Smooth muscle cell (in vitro differentiated cells): ENCODE results near the gene ARHGEF40. TPM values are rescaled to one million over a fixed set of nuclear protein-coding genes. Genes with fewer than 3 reads are reported as not detected.

Source experiments
- DNase-seq: peaks from one replicate; lab custom pipeline; 2025; ENCODE audit not compliant: unreplicated experiment; lab: John Stamatoyannopoulos, UW
- H2AFZ ChIP-seq: fragments of 200-600 bp; sonication (generic); 2 replicates; pipeline ENCODE4 v1.6.0; 2016; ENCODE audit warnings: antibody characterized with exemption, low read depth, mild to moderate bottlenecking
- H3F3A ChIP-seq: fragments of 200-600 bp; sonication (generic); 2 replicates; pipeline ENCODE4 v1.6.0; 2017; ENCODE audit warnings: antibody characterized with exemption, low read depth
- H3K27ac ChIP-seq: fragments of 200-600 bp; sonication (generic); 2 replicates; pipeline ENCODE4 v1.5.1; 2016; ENCODE audit warnings: low read depth, mild to moderate bottlenecking
- H3K27me3 ChIP-seq: fragments of 200-600 bp; sonication (generic); 2 replicates; pipeline ENCODE4 v1.6.1; 2016; ENCODE audit warnings: low read depth, mild to moderate bottlenecking
- H3K36me3 ChIP-seq: fragments of 200-600 bp; sonication (generic); 2 replicates; pipeline ENCODE4 v1.5.1; 2016; ENCODE audit warnings: low read depth
- H3K4me1 ChIP-seq: fragments of 200-600 bp; sonication (generic); 2 replicates; pipeline ENCODE4 v1.5.1; 2016; ENCODE audit warnings: low read depth
- H3K4me2 ChIP-seq: fragments of 200-600 bp; sonication (generic); 2 replicates; pipeline ENCODE4 v1.6.0; 2016; ENCODE audit warnings: mild to moderate bottlenecking
- H3K4me3 ChIP-seq: fragments of 200-600 bp; sonication (generic); 2 replicates; pipeline ENCODE4 v1.5.1; 2016; ENCODE audit warnings: mild to moderate bottlenecking
- H3K79me2 ChIP-seq: fragments of 200-600 bp; sonication (generic); 2 replicates; pipeline ENCODE4 v1.6.0; 2016; ENCODE audit warnings: low read depth, mild to moderate bottlenecking
- H3K9ac ChIP-seq: fragments of 200-600 bp; sonication (generic); 2 replicates; pipeline ENCODE4 v1.6.0; 2016; ENCODE audit warnings: low read depth
- H3K9me3 ChIP-seq: fragments of 200-600 bp; sonication (generic); replicated peaks from 2 replicates; pipeline ENCODE4 v1.5.1; 2016; ENCODE audit warnings: low read depth
- H4K20me1 ChIP-seq: fragments of 200-600 bp; sonication (generic); 2 replicates; pipeline ENCODE4 v1.6.0; 2016; ENCODE audit warnings: low read depth
- WGBS: methylation state at CpG from one replicate; pipeline ENCODE4 v1.1.7; 2016; ENCODE audit warnings: low lambda C conversion rate; 5-methylcytosine and 5-hydroxymethylcytosine counted together
- polyA plus RNA-seq: library from polyadenylated mRNA; unstranded; fragments of >200 nt; fragmentation: Nextera tagmentation; extraction: Ambion mirVana; gene quantifications from 2 replicates; pipeline ENCODE4 v1.2.1, GENCODE V29; 2016
- total RNA-seq: library from RNA; depleted of rRNA; stranded (reverse); fragments of >200 nt; gene quantifications from 2 replicates; pipeline ENCODE4 v1.2.3, GENCODE V29; 2014
- TF ChIP-seq, protein P1 (sequence below): fragments of 200-600 bp; sonication (generic); IDR thresholded peaks from 2 replicates; pipeline ENCODE4 v1.5.1; 2017; ENCODE audit warnings: borderline replicate concordance, mild to moderate bottlenecking, antibody characterized with exemption; ENCODE audit not compliant: insufficient read depth, poor library complexity, severe bottlenecking

ARHGEF40 gene
- total and polyA plus RNA-seq, 2 experiments from 2014 or later: 67.8 to 74.4 TPM

DNA sequence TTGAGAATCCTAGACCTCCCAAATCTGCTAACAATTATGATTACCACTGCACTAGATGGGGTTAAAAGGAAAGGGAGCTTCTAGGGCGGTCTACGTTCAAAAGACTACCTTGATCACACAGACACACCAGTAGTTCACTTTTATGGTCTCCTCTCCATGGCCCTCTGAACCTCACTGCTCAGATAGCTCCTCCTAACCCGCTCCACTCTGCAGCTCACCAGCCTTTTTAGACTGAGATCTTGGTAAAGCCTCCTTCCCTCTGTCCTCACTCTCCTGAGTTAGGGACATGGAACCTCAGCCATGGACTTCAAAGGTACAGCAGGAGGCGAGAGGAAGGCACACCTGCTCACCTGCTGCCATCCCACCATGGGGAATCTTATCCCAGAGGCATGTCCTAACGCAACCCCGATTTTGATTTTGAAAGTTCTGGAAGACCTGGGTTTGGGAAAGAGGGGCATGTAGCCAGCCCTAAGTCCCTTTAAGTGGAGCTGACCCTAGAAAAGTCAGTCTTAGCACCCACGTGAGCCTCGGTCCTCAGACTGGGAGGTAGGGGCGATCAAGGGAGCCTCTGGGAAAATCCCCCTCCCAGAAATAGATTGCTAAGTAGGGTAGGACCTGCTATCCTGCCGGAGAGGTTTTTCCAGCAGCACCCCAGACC, 27.0 kb downstream of the ARHGEF40 start:
- no peak for DNase-seq
- peak overlapping the region; percentile 49 for H3K4me3 ChIP-seq
- H3K27me3 ChIP-seq: no peaks in the 10 kb centered on the region
- TF ChIP-seq, protein P1, sequence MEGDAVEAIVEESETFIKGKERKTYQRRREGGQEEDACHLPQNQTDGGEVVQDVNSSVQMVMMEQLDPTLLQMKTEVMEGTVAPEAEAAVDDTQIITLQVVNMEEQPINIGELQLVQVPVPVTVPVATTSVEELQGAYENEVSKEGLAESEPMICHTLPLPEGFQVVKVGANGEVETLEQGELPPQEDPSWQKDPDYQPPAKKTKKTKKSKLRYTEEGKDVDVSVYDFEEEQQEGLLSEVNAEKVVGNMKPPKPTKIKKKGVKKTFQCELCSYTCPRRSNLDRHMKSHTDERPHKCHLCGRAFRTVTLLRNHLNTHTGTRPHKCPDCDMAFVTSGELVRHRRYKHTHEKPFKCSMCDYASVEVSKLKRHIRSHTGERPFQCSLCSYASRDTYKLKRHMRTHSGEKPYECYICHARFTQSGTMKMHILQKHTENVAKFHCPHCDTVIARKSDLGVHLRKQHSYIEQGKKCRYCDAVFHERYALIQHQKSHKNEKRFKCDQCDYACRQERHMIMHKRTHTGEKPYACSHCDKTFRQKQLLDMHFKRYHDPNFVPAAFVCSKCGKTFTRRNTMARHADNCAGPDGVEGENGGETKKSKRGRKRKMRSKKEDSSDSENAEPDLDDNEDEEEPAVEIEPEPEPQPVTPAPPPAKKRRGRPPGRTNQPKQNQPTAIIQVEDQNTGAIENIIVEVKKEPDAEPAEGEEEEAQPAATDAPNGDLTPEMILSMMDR: no peak
- H3K79me2 ChIP-seq: no peaks in the 10 kb centered on the region
- no peaks in the 10 kb centered on the region for H3K9me3 ChIP-seq
- peak overlapping the region; percentile 80 for H3K4me2 ChIP-seq
- WGBS: 46% methylated on average over 10 of the region's 10 CpGs
- H3K36me3 ChIP-seq: no peaks in the 10 kb centered on the region
- H2AFZ ChIP-seq: no peak overlapping the region
- peaks cover 56% of the 10 kb centered on the region for H3K4me1 ChIP-seq
- peak overlapping the region; percentile 68 for H3K27ac ChIP-seq
- peak overlapping the region; percentile 11 for H3K9ac ChIP-seq
- peaks cover 37% of the 10 kb centered on the region for H3F3A ChIP-seq
- peaks cover 26% of the 10 kb centered on the region for H4K20me1 ChIP-seq

DNA sequence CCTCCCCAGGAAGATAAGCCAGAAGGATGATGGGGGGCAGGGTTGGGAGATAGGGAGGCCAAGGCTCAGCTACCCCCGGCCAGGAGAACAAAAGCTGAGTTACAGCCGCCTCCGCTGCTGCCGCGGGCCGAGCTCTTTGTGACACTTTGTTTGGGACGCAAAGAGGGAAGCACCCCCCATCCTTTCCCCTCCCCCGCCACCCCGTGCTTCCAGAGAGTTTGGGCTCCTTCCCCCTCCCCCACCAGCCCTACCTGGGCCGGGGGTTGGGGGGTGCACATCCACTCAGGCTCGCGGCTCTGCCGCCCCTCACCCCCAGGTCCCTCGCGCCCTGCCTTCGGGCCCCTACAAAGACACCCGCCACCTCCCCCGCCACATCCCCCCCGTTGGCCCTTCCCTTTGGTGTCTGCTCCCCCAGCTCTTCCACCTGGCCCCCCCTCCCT, 27.6 kb downstream of the ARHGEF40 start:
- H3K4me2 ChIP-seq: peak overlapping the region; percentile 80
- TF ChIP-seq, protein P1: no peak
- peaks cover 26% of the 10 kb centered on the region for H4K20me1 ChIP-seq
- peaks cover 60% of the 10 kb centered on the region for H3K4me1 ChIP-seq
- H3K9me3 ChIP-seq: no peaks in the 10 kb centered on the region
- H3K4me3 ChIP-seq: peak overlapping the region; percentile 49
- peak overlapping the region; percentile 68 for H3K27ac ChIP-seq
- no peak overlapping the region for H2AFZ ChIP-seq
- H3K9ac ChIP-seq: no peak overlapping the region
- H3K36me3 ChIP-seq: no peaks in the 10 kb centered on the region
- no peaks in the 10 kb centered on the region for H3K79me2 ChIP-seq
- H3F3A ChIP-seq: peaks cover 37% of the 10 kb centered on the region
- H3K27me3 ChIP-seq: no peaks in the 10 kb centered on the region
- 4% methylated on average over 7 of the region's 19 CpGs for WGBS
- DNase-seq: no peak

DNA sequence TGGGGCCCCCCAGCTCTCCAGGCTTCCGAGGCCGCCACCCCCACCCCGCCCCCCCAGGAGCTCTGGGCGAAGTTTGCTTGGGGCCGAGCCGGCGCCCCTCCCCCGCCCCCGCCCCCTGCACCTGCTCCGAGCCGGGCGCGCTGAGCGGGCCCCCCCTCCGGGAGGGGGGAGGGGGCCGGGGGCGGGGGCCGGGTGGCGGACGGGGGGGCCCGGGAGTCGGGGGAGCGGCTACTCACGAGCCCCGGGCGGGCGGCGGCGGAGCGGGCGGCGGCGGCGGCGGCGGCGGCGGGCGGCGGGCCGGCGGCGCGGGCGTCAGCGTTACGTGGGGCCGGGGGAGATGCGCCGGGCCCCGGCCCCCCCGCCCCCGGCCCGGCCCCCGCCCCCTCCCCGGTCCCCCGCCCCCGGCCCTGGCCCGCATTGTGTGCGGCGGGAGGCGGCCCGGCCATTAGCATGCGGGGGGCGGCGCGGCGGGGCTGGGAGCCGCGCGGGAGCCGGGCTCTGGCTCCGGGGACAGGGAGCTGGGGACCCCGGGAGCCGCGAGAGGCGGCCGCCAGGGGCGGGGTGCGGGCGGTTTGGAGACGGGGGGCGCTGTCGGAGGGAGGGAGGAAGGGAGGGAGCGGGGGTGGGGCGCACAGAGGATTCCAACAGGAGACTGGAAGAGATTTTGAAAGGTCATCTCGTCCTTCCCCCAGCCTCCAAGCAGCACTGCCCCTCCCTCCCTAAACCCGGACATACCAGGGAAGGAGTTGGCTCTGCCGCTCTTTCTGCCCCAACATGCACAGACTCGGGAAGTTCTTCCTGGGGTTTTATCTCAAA, 28.2 kb downstream of the ARHGEF40 start, which contains the start of gene ZNF219:
Gene ZNF219 (minus strand): TSS at position 580 of the 816 bp plus-strand sequence. CDS start 5,064 bp downstream, outside the sequence.
- H3K79me2 ChIP-seq: no peaks in the 10 kb centered on the region

More for the DNA sequence above, 28.2 kb downstream of the ARHGEF40 start, which contains the start of gene ZNF219:
- H3K27me3 ChIP-seq: no peaks in the 10 kb centered on the region
- TF ChIP-seq, protein P1: no peak
- peaks cover 23% of the 10 kb centered on the region for H4K20me1 ChIP-seq
- H3K4me2 ChIP-seq: peak within 1 kb of the TSS; percentile 96
- H3K4me3 ChIP-seq: peak within 1 kb of the TSS; percentile 70
- H3K9ac ChIP-seq: peak within 1 kb of the TSS; percentile 50
- H3F3A ChIP-seq: peaks cover 37% of the 10 kb centered on the region
- no peaks in the 10 kb centered on the region for H3K36me3 ChIP-seq
- no peaks in the 10 kb centered on the region for H3K9me3 ChIP-seq
- H2AFZ ChIP-seq: peak within 1 kb of the TSS; percentile 86
- peak within 1 kb of the TSS; percentile 68 for H3K27ac ChIP-seq
- DNase-seq: no peak
- WGBS: 0% methylated on average over 2 of the region's 90 CpGs
- peaks cover 60% of the 10 kb centered on the region for H3K4me1 ChIP-seq
